Kidney (tissue), 14 donors: ENCODE data around the gene MEIOB. TPM values are rescaled to one million over a fixed set of nuclear protein-coding genes. Genes with fewer than 3 reads are reported as not detected.

ENCODE experiments used
- DNase-seq, 5 donors: peaks; one replicate each; pipeline ENCODE4 v3.0.0-alpha.2; 2013 to 2020
- FAIRE-seq: peaks from 2 replicates; lab custom pipeline; 2012; peaks lifted over from hg19 to GRCh38; lab: Jason Lieb, UNC
- H3K27ac ChIP-seq, 2 donors: one replicate each; pipeline ENCODE4 v1.7.0; 2013; ENCODE audit warnings: low read depth in 2 of 2, low read length in 2 of 2, inconsistent platforms in 1 of 2
- H3K27me3 ChIP-seq: one replicate; pipeline ENCODE4 v1.7.1; 2013; ENCODE audit warnings: low read length, inconsistent platforms; ENCODE audit not compliant: control insufficient read depth, insufficient read depth
- H3K36me3 ChIP-seq, 3 donors: one replicate each; pipeline versions ENCODE4 v1.7.0 to v1.7.1; 2013; ENCODE audit warnings: low read length in 3 of 3, control low read depth in 1 of 3, inconsistent platforms in 1 of 3; ENCODE audit not compliant: insufficient read depth in 3 of 3, control insufficient read depth in 2 of 3
- H3K4me1 ChIP-seq, 3 donors: one replicate each; pipeline versions ENCODE4 v1.7.0 to v1.7.1; 2013; ENCODE audit warnings: low read length in 3 of 3, inconsistent platforms in 1 of 3, low read depth in 1 of 3; ENCODE audit not compliant: control insufficient read depth in 2 of 3, insufficient read depth in 2 of 3
- H3K4me3 ChIP-seq, 3 donors: one replicate each; pipeline versions ENCODE4 v1.7.0 to v1.8.1; 2013; ENCODE audit warnings: low read length in 3 of 3, control low read depth in 1 of 3, inconsistent platforms in 1 of 3
- H3K9ac ChIP-seq, 3 donors: one replicate each; pipeline versions ENCODE4 v1.7.0 to v1.7.1; 2013; ENCODE audit warnings: low read length in 3 of 3, control low read depth in 1 of 3, inconsistent platforms in 1 of 3
- H3K9me3 ChIP-seq, 3 donors: one replicate each; pipeline versions ENCODE4 v1.7.0 to v1.7.1; 2013; ENCODE audit warnings: low read length in 3 of 3, control low read depth in 1 of 3, inconsistent platforms in 1 of 3; ENCODE audit not compliant: control insufficient read depth in 2 of 3, insufficient read depth in 1 of 3
- CTCF ChIP-seq: IDR thresholded peaks from 3 replicates; pipeline ENCODE4 v1.5.1; 2012; ENCODE audit warnings: mild to moderate bottlenecking, moderate library complexity, borderline replicate concordance; ENCODE audit not compliant: insufficient read depth; ENCODE audit errors: extremely low read depth
- intact Hi-C: fragments of 100-400 bp; cut with DNase I; formaldehyde crosslinking; loops from one replicate; pipeline ENCODE4 v1.11.1; 2022
- polyA plus RNA-seq: library from polyadenylated mRNA; stranded (reverse); fragments of 350-450 nt; fragmentation: Illumina TruSeq; extraction: RNeasy Lipid Tissue Mini Kit (QIAGEN cat#74804); gene quantifications from one replicate; pipeline ENCODE4 v1.2.3, GENCODE V29; 2014; ENCODE audit warnings: low read depth, low replicate concordance; ENCODE audit not compliant: insufficient read depth
- total RNA-seq: library from RNA; stranded (reverse); fragmentation: NEBNext Ultra II Directional; extraction: Animal tissue kit (Norgen Biotek cat#: 25700); gene quantifications from one replicate; pipeline ENCODE4 v1.2.1, GENCODE V29; 2021
- donor health status: control.
- donor health status: control.
- donor health status: control.
- donor health status: control.
- donor health status: control.
- donor health status: DM: yes; HTN: yes; CAD: no.
- donor health status: Normal renal cell carcinoma (clear cell type).

The MEIOB gene
- total and polyA plus RNA-seq, 2 donors from 2014 or later = 0.16 to 1.4 TPM

DNA sequence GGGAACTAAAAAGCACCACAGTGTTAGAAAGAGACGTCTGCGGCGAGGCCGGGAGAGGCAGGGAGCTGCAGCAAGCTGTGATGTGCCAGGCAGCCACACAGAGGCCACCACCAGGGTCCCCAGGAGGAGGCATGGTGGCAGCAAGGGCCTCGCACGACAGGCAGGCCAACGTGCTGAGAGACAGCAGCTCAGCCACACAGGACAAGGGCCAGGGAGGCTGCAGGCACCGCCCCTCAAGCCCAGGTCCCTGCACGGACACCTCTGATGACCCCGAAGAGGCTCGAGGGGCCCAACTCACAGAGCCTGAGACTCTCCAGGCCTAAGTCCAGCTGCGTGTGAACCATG lies 51.0 kb downstream of the MEIOB start:
- no peaks in the 10 kb centered on the region for H3K9me3 ChIP-seq
- peaks cover 0 to 38% (median 11%) of the 10 kb centered on the region in 3 donors for H3K36me3 ChIP-seq
- H3K27ac ChIP-seq = no peak overlapping the region
- DNase-seq (no peak), FAIRE-seq (no peak)
- intact Hi-C loops = no loop called here
- H3K9ac ChIP-seq = no peak overlapping the region
- peaks cover 0 to 12% (median 0%) of the 10 kb centered on the region in 3 donors for H3K4me1 ChIP-seq
- TF ChIP-seq CTCF = no peak
- H3K4me3 ChIP-seq = no peak overlapping the region
- H3K27me3 ChIP-seq = no peaks in the 10 kb centered on the region

DNA sequence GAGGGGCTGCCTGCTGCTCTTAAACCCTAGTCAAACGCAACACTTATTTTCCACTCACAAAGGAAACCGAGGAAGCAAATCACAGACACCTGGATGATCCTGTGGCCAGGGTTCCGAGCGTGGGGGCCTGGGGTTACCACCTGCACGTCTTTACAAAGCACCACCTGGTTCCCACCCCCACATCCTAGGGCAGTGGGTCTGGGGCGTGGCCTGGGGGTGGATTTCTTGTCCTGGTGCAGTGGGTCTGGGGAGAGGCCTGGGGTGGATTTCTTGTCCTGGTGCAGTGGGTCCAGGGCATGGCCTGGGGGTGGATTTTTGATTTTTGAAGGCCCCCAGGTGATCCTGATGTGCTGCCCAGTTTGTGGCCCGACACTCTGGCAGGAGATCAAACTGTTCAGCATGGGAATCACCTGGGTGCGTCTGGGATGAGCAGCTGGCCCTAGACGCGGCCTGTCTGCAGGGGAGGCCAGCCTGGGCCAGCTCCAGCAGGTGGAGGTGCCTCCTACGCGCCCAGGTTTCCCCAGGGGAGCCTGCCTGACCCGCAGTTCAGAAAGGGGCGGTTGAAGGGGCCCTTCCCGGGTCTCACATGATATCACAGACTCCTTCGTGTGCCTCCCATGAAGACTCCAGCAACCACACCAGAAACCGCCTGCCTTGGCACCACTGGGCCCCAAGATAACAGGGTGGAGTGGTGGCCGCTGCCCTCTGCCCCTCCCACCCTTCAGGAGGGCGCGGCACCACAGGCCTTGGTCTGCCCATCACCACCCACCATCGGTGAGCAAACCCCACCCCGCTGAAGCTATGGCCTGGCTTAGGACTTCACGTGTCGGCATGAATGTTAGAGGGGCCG lies 51.6 kb downstream of the MEIOB start:
- DNase-seq = no peak
- H3K27me3 ChIP-seq = no peaks in the 10 kb centered on the region
- H3K36me3 ChIP-seq = peaks cover 0 to 39% (median 11%) of the 10 kb centered on the region in 3 donors
- H3K9ac ChIP-seq = no peak overlapping the region
- H3K27ac ChIP-seq = no peak overlapping the region
- H3K4me3 ChIP-seq = no peak overlapping the region
- FAIRE-seq = no peak
- no peak for TF ChIP-seq CTCF
- intact Hi-C loops = no loop called here
- H3K9me3 ChIP-seq = no peaks in the 10 kb centered on the region
- peaks cover 0 to 6% (median 0%) of the 10 kb centered on the region in 3 donors for H3K4me1 ChIP-seq

- no peak overlapping the region for H3K9ac ChIP-seq
- peaks cover 0 to 4% (median 0%) of the 10 kb centered on the region in 3 donors for H3K4me1 ChIP-seq
- H3K4me3 ChIP-seq = no peak overlapping the region
- no peaks in the 10 kb centered on the region for H3K9me3 ChIP-seq
- no peaks in the 10 kb centered on the region for H3K27me3 ChIP-seq
- intact Hi-C loops = no loop called here
- no peak for FAIRE-seq
- H3K27ac ChIP-seq = no peak overlapping the region
- DNase-seq = no peak
- peaks cover 0 to 45% (median 11%) of the 10 kb centered on the region in 3 donors for H3K36me3 ChIP-seq
- TF ChIP-seq CTCF = no peak
Observed at GRCh38 chr16:1819611-1820010, 52.4 kb downstream of the MEIOB start.
